Measurements from ENCODE around the gene NID1.

- TF ChIP-seq CTCF (IDR thresholded peaks at IDR 0.05; ENCODE audit: borderline replicate concordance, extremely low read depth, low read length, poor library complexity, severe bottlenecking): no peak
- TF ChIP-seq EZH2 (IDR thresholded peaks at IDR 0.05; ENCODE audit: borderline replicate concordance, low read depth, low read length, severe bottlenecking): no peak
Measured at GRCh38 chr1:235930543-235930942, 134.3 kb downstream of the NID1 start.
